Activated CD8-positive, alpha-beta memory T cell treated with anti-CD3 and anti-CD28 coated beads, Interleukin-2, amount 50 U/mL, for 1 hour (primary cell): ENCODE measurements around the gene MYRIP.
"Not testable (repeated sequence)": the region's sequence is repeated elsewhere in the genome, so short reads cannot be mapped to it uniquely, and the experiment has no call there.

Experiments
- DNase-seq: peaks from one replicate; pipeline ENCODE4 v3.0.0-alpha.2; 2020; ENCODE audit errors: extremely low read depth

The MYRIP gene

DNA sequence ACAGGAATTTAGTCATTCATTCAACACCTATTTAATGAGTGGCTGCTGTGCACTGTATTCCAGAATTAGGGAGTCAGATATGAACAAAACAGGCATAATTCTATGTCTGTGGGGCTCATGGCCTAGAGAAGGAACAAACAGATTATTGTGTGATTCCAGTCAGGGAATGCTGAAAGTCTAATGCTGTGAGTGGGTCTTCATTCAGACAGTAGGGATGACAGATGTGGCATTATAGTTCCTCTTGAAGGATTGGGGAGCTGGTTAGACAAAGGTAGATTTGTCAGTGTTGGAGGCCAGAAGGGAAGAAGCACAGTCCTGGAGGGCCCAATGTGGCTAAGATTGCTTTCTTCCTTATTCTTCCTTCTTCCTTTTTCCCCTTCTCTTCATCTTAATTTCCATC is 273.7 kb downstream of the MYRIP start:
- no peak for DNase-seq

DNA sequence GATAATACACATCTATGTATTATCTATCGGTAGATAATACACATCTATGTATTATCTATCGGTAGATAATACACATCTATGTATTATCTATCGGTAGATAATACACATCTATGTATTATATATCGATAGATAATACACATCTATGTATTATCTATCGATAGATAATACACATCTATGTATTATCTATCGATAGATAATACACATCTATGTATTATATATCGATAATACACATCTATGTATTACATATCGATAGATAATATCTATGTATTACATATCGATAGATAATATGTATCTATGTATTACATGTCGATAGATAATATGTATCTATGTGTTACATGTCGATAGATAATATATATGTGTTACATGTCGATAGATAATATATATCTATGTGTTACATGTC is 275.0 kb downstream of the MYRIP start:
- DNase-seq: not testable (repeated sequence)

DNA sequence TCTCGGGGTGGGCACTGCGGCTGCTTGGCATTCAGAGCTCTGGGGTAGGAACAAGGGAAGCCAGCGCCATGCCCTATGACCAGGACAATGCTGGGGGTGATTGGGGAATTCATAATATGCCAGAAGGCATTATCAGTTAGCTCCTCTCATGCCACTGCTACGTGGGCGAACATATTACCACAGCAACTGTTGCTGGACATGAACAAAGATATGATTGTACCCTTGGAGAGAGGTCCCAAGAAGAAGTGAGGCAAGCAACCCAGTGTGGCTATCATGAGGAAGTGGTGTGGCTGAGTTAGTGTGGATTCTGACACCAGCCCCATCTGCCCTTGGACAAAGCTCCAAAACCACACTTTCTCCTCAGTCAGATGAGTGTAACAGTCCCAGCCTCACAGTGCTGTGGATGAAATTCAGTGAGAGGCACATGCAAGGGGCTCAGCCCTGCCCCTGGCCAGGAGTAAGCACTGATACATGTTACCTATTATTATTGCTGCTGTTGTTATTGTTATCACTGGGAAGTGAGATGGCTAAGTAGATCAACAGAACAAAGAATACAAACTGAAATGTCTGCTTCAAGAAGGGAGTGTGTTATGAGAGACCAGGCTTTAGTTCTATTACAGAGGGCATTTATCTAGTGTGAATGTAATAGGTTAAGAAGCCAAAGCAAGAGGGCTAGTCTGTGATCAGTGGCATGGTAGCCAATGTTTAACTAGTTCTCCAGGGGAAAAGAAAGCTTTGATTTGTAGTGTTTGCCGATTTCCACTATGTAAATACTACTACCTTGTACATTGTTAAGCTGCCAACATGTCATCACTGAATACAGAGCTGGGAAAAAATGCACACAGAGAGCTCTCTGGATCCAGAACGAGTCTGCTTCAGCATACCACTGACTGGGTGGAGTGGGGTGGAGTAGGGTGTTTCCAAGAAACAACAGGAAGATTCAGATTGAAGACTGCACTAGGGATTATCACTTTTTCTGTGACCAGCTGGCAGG is 277.8 kb downstream of the MYRIP start:
- DNase-seq: no peak

GRCh38 chr3:40088527-40089170 is 279.2 kb downstream of the MYRIP start:
- no peak for DNase-seq

DNA sequence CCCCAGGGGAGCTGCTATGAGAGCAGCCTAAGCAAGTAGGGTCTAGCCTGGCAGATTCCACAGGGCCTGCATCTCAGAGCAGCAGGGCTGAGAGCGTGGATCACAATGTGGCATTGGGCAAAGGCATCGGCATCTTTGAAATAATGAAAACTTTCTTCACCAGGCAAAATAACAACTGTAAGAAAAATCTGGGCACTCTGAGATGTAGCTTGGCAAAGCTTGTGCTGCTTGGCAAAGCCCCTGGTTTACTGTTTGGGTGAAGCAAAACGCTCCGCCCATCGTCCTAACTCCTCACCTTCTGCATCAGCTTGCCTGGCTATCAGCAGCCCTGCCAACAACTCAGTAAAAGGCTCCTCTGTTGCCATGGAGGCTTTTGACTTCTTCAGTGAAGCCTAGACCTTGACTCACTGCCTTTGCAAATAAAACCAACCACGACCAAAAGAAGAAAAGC is 287.3 kb downstream of the MYRIP start:
- no peak for DNase-seq

DNA sequence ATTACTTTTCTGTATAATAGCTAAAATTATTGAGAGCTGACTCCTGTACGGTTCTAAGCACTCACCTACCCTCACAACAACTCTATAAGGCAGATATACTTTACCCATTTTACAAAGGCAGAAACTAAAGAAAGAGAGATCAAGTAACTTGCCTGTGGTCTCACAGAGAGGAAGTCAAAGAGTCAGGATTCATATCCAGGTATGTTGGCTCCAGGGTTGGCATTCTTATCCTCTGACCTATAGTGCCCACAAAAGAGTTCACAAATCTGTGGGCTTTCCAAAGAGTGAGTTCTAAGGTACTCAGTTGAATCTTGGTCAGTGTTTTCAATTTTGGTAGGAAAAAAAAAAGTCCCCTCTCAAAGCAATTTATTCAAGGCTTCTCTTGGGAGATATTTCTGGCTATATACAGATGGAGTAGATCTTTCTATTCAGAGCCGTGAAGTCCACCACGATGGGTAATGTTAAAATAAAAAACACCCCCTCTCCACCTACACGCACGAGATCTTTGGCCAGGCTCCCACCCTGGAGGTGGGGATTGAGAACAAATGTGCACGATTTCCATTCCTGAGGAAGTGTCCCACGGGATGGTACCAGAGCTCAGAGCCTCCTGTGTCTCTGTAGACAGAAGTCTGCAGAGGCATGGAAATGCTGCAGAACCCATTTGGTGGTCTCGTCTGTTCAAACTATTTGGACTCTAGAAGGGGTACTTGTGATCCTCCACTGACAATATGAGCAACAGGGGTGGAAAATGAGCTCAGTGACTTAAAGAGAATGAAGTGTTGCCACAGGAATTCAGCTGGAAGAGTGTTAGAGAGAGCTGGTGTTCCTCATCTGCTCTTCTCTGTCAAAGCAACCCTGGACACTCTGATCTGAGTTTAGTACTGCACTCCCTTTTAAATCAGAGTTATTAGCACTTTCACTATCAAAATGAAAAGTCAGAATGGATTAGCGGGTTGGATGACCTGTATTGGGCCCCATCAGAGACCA is 288.0 kb downstream of the MYRIP start:
- DNase-seq: no peak

GRCh38 chr3:40098261-40098759 is 288.9 kb downstream of the MYRIP start:
- DNase-seq: no peak

DNA sequence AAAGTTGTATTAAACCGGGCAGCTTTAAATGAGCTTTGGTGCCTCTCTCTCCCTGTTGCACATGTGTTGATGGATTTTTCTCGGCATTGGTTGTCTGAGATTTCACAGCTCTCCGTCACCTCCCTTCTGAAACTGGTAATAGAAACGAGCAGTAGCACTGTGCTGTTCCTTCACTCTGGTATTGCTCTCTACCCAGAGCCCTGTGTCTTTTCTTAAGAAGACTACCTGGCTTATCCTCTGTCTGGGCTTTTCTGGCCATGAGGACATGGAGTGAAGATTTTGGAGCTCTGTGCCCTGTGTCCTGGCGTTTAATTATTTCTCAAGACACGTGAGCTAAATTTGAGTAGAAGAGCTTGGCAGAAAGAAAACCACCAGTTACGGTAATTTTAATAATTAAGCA is 290.5 kb downstream of the MYRIP start:
- no peak for DNase-seq

DNA sequence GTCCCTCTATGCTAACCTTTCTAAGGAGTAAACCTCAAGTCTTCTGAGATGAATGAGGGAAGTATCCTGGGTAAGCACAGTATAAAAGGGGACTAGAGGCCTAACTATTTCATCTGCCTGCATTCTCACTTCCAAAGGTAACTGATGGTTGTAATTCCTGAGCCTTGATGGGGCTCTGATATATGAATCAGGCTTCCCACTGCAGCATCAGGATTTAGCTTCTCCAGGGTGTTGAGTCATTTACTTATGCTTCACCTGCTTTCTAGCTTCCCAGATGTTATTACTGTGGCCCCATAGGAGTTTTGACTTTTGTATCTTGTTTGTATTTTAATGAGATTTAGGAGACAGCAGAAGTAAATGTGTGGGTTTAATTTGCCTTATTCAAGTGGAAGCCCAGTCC is 292.8 kb downstream of the MYRIP start:
- DNase-seq: no peak

GRCh38 chr3:40103829-40104228 is 294.4 kb downstream of the MYRIP start:
- no peak for DNase-seq

DNA sequence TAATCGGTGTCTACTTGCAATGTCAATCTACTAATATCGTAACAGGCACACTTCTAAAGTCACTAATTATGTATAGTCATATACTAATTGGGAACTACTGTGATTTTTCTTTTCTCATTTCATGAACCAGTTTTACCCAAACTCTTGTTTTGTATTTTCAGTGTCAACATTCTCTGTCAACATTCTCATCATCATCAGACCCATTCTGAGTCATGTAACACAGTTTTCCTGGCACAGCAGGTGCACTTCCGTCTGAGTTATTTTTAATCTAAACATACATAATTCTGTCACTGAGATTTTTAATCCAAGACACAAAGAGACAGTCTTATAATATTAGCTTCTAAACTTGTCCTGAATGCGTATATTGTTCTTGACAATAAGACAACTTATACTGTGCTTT is 295.0 kb downstream of the MYRIP start:
- DNase-seq: no peak

GRCh38 chr3:40108643-40109042 is 299.2 kb downstream of the MYRIP start:
- no peak for DNase-seq

- DNase-seq: no peak
Observed at GRCh38 chr3:40109641-40110490, 300.5 kb downstream of the MYRIP start.

GRCh38 chr3:40116478-40117177 is 307.2 kb downstream of the MYRIP start:
- DNase-seq: no peak

- no peak for DNase-seq
Observed at GRCh38 chr3:40118091-40118490, 308.7 kb downstream of the MYRIP start.

- DNase-seq: no peak
Observed at GRCh38 chr3:40120067-40120692, 310.8 kb downstream of the MYRIP start.

GRCh38 chr3:40120806-40121205 is 311.4 kb downstream of the MYRIP start:
- DNase-seq: no peak

DNA sequence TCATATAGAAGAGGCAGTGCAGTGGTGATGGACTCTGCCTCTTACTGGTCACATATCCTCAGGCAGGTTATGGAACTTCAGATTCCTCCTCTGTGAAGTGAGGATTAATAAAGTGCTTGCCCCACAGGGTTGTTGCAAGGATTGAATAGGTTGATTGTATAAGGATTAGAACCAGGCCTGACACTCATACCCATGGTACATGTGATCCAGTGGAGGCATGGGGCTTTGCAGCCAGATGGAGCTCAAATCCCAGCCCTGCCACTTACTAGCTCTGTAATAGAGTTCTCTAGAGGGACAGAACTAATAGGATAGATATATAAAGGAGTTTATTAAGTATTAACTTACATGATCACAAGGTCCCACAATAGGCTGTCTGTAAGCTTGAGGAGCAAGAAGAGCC is 315.5 kb downstream of the MYRIP start:
- no peak for DNase-seq

- no peak for DNase-seq
Observed at GRCh38 chr3:40128166-40128565, 318.8 kb downstream of the MYRIP start.

DNA sequence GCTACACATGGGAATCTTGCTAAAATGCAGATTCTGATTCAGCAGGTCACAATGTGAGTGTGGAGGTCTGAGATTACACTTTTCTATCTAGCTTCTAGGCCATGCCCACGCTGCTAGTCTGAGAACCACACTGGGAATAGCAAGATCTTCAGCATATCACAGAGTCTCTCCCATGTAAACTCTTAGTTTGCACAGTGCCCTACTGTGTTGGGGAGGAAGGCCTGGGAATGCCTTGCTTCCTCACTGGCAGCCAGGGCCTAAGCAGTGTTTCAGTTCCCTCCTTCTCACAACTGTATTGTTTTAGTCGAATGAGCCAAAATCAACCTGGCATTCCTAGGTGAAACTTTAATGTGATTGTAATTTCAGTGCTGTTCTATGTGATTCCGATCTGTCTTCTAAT is 320.1 kb downstream of the MYRIP start:
- DNase-seq: no peak
